ENCODE data around the gene PDS5B.

- no peak for TF ChIP-seq CTCF (IDR thresholded peaks at IDR 0.05; ENCODE audit: low read depth, low read length, missing input control)
- no peak for TF ChIP-seq YY1 (IDR thresholded peaks at IDR 0.05)
- no peak for TF ChIP-seq RAD21 (IDR thresholded peaks at IDR 0.05)
- TF ChIP-seq MAX (IDR thresholded peaks at IDR 0.05): no peak
Observed at GRCh38 chr13:32737679-32738078, 151.4 kb downstream of the PDS5B start.

Data from liver (tissue), 3 donors.